Transverse colon (tissue), 4 donors: ENCODE measurements around the gene RPLP2. TPM values are rescaled to one million over a fixed set of nuclear protein-coding genes. Genes with fewer than 3 reads are reported as not detected.
A peak's percentile ranks its signal among the peaks of the same experiment; 100 is the strongest.

ENCODE experiments used
- DNase-seq: peaks from one replicate; pipeline ENCODE4 v3.0.0-alpha.2; 2019
- H3K27ac ChIP-seq, 4 donors: fragments of 200-600 bp; sonication (generic); 2 replicates each; pipeline ENCODE4 v1.5.1; 2016 to 2018; ENCODE audit warnings: inconsistent platforms in 4 of 4
- H3K27me3 ChIP-seq: fragments of 200-600 bp; sonication (generic); 2 replicates; pipeline ENCODE4 v1.5.1; 2017; ENCODE audit warnings: inconsistent platforms
- H3K36me3 ChIP-seq, 4 donors: fragments of 200-600 bp; sonication (generic); 2 replicates each; pipeline ENCODE4 v1.5.1; 2017 to 2019; ENCODE audit warnings: inconsistent platforms in 4 of 4
- H3K4me1 ChIP-seq, 4 donors: fragments of 200-600 bp; sonication (generic); 2 replicates each; pipeline ENCODE4 v1.5.1; 2017 to 2020; ENCODE audit warnings: inconsistent platforms in 4 of 4
- H3K4me3 ChIP-seq, 4 donors: fragments of 200-600 bp; sonication (generic); 1 replicate in 1 of 4; 2 replicates in 3 of 4; pipeline versions ENCODE4 v1.5.1 to v1.6.1; 2017 to 2019; ENCODE audit warnings: inconsistent platforms in 4 of 4
- H3K9me3 ChIP-seq, 2 donors: fragments of 200-600 bp; sonication (generic); 2 replicates each; pipeline ENCODE4 v1.5.1; 2017 to 2019; ENCODE audit warnings: inconsistent platforms in 2 of 2
- CTCF ChIP-seq, 5 experiments: fragments of 200-600 bp in 3 of 5; fragments of 450-650 bp in 2 of 5; sonication (generic) in 3 of 5; IDR thresholded peaks; 1 replicate in 2 of 5; 2 replicates in 3 of 5; pipeline ENCODE4 v1.5.1; 2016 to 2017; ENCODE audit warnings: antibody characterized with exemption in 5 of 5, inconsistent platforms in 3 of 5, mild to moderate bottlenecking in 2 of 5, moderate library complexity in 1 of 5
- EP300 ChIP-seq: sonication (generic); formaldehyde crosslinking; IDR thresholded peaks from one replicate; pipeline ENCODE4 v1.6.1; 2017; ENCODE audit warnings: antibody characterized with exemption, low read depth
- POLR2A ChIP-seq: fragments of 450-650 bp; IDR thresholded peaks from one replicate; pipeline ENCODE4 v1.6.1; 2016; ENCODE audit warnings: antibody characterized with exemption, mild to moderate bottlenecking, moderate library complexity
- POLR2AphosphoS5 ChIP-seq, 3 donors: sonication (generic); formaldehyde crosslinking; IDR thresholded peaks; one replicate each; pipeline ENCODE4 v1.6.1; 2016; ENCODE audit warnings: antibody characterized with exemption in 3 of 3
- WGBS, 2 donors: methylation state at CpG; one replicate each; pipeline ENCODE4 v1.1.5; 2018; ENCODE audit warnings: low coverage in 1 of 2; 5-methylcytosine and 5-hydroxymethylcytosine counted together
- in situ Hi-C, 4 donors: fragments of 200-750 bp; cut with MboI; loops; one replicate each; pipeline versions ENCODE4 v1.15.0 to v1.15.1; 2017; ENCODE audit warnings: low sequenced_read_pairs in 3 of 4, low pct_ligation_motif_present in 1 of 4, low pct_unique_long_range_greater_than_20kb in 1 of 4
- intact Hi-C: fragments of 100-400 bp; cut with DNase I; formaldehyde crosslinking; loops from one replicate; pipeline ENCODE4 v1.15.1; 2023; ENCODE audit warnings: low total_unique reads
- total RNA-seq, 4 donors: library from RNA; depleted of rRNA; stranded (reverse); fragments of >200 nt; gene quantifications; one replicate each; pipeline ENCODE4 v1.1.0, GENCODE V29; 2016

The RPLP2 gene
- total RNA-seq, 4 donors from 2014 or later: 273 to 670 (median 466) TPM

- in situ Hi-C loops (no loop called here), intact Hi-C loops (no loop called here)
- TF ChIP-seq CTCF (IDR thresholded peaks at IDR 0.05) (no peak), POLR2A (no peak), EP300 (no peak), POLR2AphosphoS5 (IDR thresholded peaks at IDR 0.05) (no peak)
- Histone ChIP-seq H3K36me3 (no peaks in the 10 kb centered on the region), H3K27me3 (no peaks in the 10 kb centered on the region), H3K4me1 (peaks cover 9 to 19% (median 17%) of the 10 kb centered on the region in 4 donors), H3K27ac (peak overlapping the region in 2 of 4 donors; percentile 12 to 20), H3K4me3 (no peak overlapping the region), H3K9me3 (no peaks in the 10 kb centered on the region)
- DNase-seq: no peak
- 4 to 76% methylated on average over 3 to 36 of the region's 36 CpGs for WGBS, 2 donors
These were observed 27.2 kb upstream of the RPLP2 start for GRCh38 chr11:782264-783174.

- Histone ChIP-seq H3K36me3 (no peaks in the 10 kb centered on the region), H3K4me3 (no peak overlapping the region), H3K9me3 (no peaks in the 10 kb centered on the region), H3K4me1 (peaks cover 3 to 12% (median 11%) of the 10 kb centered on the region in 4 donors), H3K27ac (peak overlapping the region; percentile 12 to 49 (median 17)), H3K27me3 (peaks cover 7% of the 10 kb centered on the region)
- intact Hi-C loops: no loop called here
- in situ Hi-C loops: no loop called here
- peak; percentile 61 to 80 (median 68) for TF ChIP-seq CTCF (IDR thresholded peaks at IDR 0.05)
- peak in 2 of 3 donors; percentile 26 to 37 for TF ChIP-seq POLR2AphosphoS5 (IDR thresholded peaks at IDR 0.05)
- no peak for TF ChIP-seq POLR2A
- DNase-seq: peak; percentile 82
- WGBS, 2 donors: 36% methylated on average over 22 of the region's 24 CpGs; no CpG with 5 or more reads in 1 of the 2 donors
These were observed 26.2 kb upstream of the RPLP2 start for GRCh38 chr11:783581-784015.

- Histone ChIP-seq H3K9me3 (no peaks in the 10 kb centered on the region), H3K4me3 (no peak overlapping the region), H3K36me3 (no peaks in the 10 kb centered on the region), H3K4me1 (peaks cover 0 to 19% (median 11%) of the 10 kb centered on the region in 4 donors), H3K27ac (no peak overlapping the region), H3K27me3 (peaks cover 25% of the 10 kb centered on the region)
- TF ChIP-seq EP300 (no peak), CTCF (IDR thresholded peaks at IDR 0.05) (no peak), POLR2A (no peak), POLR2AphosphoS5 (IDR thresholded peaks at IDR 0.05) (no peak)
- intact Hi-C loops (no loop called here), in situ Hi-C loops (no loop called here)
- WGBS, 2 donors: 81% methylated on average over 22 of the region's 24 CpGs; no CpG with 5 or more reads in 1 of the 2 donors
- DNase-seq: no peak
These were observed 23.3 kb upstream of the RPLP2 start for GRCh38 chr11:786235-787083.
